Measurements from ENCODE around the gene COMMD3.

COMMD3 gene

DNA sequence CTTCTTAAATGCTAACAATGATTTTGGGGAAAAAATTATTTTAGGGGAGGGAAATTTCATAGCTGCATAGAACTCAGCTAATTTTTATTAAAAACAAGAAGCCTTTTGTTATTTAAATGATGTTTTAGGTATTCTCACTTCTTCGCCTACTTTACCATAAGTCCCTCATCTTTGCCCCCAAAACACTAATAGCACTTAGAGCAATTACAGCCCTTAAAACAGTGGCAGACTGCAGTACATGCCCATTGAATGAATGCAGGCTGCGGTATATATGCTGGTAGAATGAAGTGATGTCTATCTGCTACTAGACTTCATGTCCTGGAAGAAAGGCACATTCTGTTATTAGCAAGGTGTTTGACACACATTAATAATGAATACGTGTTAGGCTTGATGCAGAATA lies 26.2 kb downstream of the COMMD3 start:
- ATAC-seq (ENCODE audit: insufficient read depth, low read depth) (no peak), DNase-seq (no peak)
- Histone ChIP-seq H3K79me2 (ENCODE audit: insufficient read depth, low read length) (no peaks in the 10 kb centered on the region), H3K9me3 (ENCODE audit: insufficient read depth, low read length, severe bottlenecking) (no peaks in the 10 kb centered on the region), H2AFZ (ENCODE audit: low read depth, low read length) (no peak overlapping the region), H3K4me1 (ENCODE audit: insufficient read depth, low read length) (peaks cover 27% of the 10 kb centered on the region), H4K20me1 (ENCODE audit: insufficient read depth, low read length) (no peaks in the 10 kb centered on the region), H3K36me3 (ENCODE audit: insufficient read depth, low read length) (no peaks in the 10 kb centered on the region; the same call in 1 of the 2 replicates), H3K4me2 (ENCODE audit: insufficient read depth, low read length) (no peak overlapping the region), H3K9ac (ENCODE audit: low read depth, low read length) (no peak overlapping the region), H3K27me3 (ENCODE audit: insufficient read depth, low read length, poor library complexity) (peaks cover 63% of the 10 kb centered on the region), H3K27ac (ENCODE audit: low read length) (no peak overlapping the region), H3K4me3 (ENCODE audit: low read depth in 1 of 2, low read length in 2 of 2) (no peak overlapping the region)
- TF ChIP-seq EZH2 (IDR thresholded peaks at IDR 0.05; ENCODE audit: borderline replicate concordance, low read depth, low read length, severe bottlenecking) (no peak), CTCF (IDR thresholded peaks at IDR 0.05; ENCODE audit: borderline replicate concordance, extremely low read depth, low read length, poor library complexity, severe bottlenecking) (no peak)

DNA sequence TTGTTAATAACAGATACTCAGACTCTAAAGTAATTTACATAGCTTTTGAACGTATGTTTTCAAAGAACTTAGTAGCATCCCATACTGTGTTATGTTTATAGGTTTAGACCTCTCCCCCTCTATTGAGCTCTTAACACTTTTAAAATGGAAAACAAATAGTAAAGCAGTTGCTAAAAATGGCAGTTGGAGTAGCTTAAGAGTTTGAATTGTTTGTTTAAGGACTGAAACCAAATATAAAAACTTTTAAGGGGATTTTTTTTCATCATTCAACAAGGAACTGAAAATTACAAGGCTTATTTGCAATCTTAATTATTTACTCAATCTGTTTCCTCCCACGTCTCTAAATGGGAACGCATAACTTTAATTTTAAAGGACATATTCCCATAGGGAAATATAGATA lies 27.5 kb downstream of the COMMD3 start:
- Histone ChIP-seq H3K4me3 (ENCODE audit: low read depth in 1 of 2, low read length in 2 of 2) (no peak overlapping the region), H3K36me3 (ENCODE audit: insufficient read depth, low read length) (no peaks in the 10 kb centered on the region; the same call in 1 of the 2 replicates), H2AFZ (ENCODE audit: low read depth, low read length) (no peak overlapping the region), H3K27ac (ENCODE audit: low read length) (no peak overlapping the region), H4K20me1 (ENCODE audit: insufficient read depth, low read length) (no peaks in the 10 kb centered on the region), H3K4me2 (ENCODE audit: insufficient read depth, low read length) (no peak overlapping the region), H3K4me1 (ENCODE audit: insufficient read depth, low read length) (peaks cover 26% of the 10 kb centered on the region), H3K27me3 (ENCODE audit: insufficient read depth, low read length, poor library complexity) (peaks cover 51% of the 10 kb centered on the region), H3K79me2 (ENCODE audit: insufficient read depth, low read length) (no peaks in the 10 kb centered on the region), H3K9me3 (ENCODE audit: insufficient read depth, low read length, severe bottlenecking) (no peaks in the 10 kb centered on the region), H3K9ac (ENCODE audit: low read depth, low read length) (no peak overlapping the region)
- ATAC-seq (ENCODE audit: insufficient read depth, low read depth) (no peak), DNase-seq (no peak)
- TF ChIP-seq CTCF (IDR thresholded peaks at IDR 0.05; ENCODE audit: borderline replicate concordance, extremely low read depth, low read length, poor library complexity, severe bottlenecking) (no peak), EZH2 (IDR thresholded peaks at IDR 0.05; ENCODE audit: borderline replicate concordance, low read depth, low read length, severe bottlenecking) (no peak)

DNA sequence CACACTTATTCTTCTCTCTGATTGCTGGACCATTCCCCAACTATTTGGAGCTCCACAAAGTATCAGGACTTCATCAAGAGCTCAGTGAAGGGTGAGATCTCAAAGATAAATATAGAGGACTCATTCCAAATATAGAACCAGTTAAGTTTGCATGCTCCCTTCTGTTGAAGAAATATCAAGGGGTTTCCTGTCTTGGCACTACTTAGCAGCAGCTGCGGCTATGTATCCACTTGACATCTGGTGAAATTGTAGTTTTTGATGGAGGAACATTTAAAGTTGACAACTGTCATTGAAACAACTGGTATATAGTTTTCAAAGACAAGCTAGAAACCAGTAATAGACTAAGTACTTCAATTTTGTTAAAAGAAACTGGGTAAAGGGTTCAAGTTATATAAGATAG lies 28.1 kb downstream of the COMMD3 start:
- Histone ChIP-seq H3K36me3 (ENCODE audit: insufficient read depth, low read length) (no peaks in the 10 kb centered on the region; the same call in 1 of the 2 replicates), H4K20me1 (ENCODE audit: insufficient read depth, low read length) (no peaks in the 10 kb centered on the region), H3K9me3 (ENCODE audit: insufficient read depth, low read length, severe bottlenecking) (no peaks in the 10 kb centered on the region), H3K27ac (ENCODE audit: low read length) (no peak overlapping the region), H3K4me2 (ENCODE audit: insufficient read depth, low read length) (no peak overlapping the region), H3K4me1 (ENCODE audit: insufficient read depth, low read length) (peaks cover 20% of the 10 kb centered on the region), H3K9ac (ENCODE audit: low read depth, low read length) (no peak overlapping the region), H2AFZ (ENCODE audit: low read depth, low read length) (no peak overlapping the region), H3K4me3 (ENCODE audit: low read depth in 1 of 2, low read length in 2 of 2) (no peak overlapping the region), H3K79me2 (ENCODE audit: insufficient read depth, low read length) (no peaks in the 10 kb centered on the region), H3K27me3 (ENCODE audit: insufficient read depth, low read length, poor library complexity) (peaks cover 46% of the 10 kb centered on the region)
- ATAC-seq (ENCODE audit: insufficient read depth, low read depth) = peak; percentile 25; the same call in 2 of the 3 replicates
- no peak for DNase-seq
- TF ChIP-seq CTCF (IDR thresholded peaks at IDR 0.05; ENCODE audit: borderline replicate concordance, extremely low read depth, low read length, poor library complexity, severe bottlenecking) (no peak), EZH2 (IDR thresholded peaks at IDR 0.05; ENCODE audit: borderline replicate concordance, low read depth, low read length, severe bottlenecking) (peak; percentile 57)

All from DND-41 (cell line).